ENCODE data around the gene CD38.
"Not testable (repeated sequence)": the region's sequence is repeated elsewhere in the genome, so short reads cannot be mapped to it uniquely, and the experiment has no call there.

Gene CD38

DNA sequence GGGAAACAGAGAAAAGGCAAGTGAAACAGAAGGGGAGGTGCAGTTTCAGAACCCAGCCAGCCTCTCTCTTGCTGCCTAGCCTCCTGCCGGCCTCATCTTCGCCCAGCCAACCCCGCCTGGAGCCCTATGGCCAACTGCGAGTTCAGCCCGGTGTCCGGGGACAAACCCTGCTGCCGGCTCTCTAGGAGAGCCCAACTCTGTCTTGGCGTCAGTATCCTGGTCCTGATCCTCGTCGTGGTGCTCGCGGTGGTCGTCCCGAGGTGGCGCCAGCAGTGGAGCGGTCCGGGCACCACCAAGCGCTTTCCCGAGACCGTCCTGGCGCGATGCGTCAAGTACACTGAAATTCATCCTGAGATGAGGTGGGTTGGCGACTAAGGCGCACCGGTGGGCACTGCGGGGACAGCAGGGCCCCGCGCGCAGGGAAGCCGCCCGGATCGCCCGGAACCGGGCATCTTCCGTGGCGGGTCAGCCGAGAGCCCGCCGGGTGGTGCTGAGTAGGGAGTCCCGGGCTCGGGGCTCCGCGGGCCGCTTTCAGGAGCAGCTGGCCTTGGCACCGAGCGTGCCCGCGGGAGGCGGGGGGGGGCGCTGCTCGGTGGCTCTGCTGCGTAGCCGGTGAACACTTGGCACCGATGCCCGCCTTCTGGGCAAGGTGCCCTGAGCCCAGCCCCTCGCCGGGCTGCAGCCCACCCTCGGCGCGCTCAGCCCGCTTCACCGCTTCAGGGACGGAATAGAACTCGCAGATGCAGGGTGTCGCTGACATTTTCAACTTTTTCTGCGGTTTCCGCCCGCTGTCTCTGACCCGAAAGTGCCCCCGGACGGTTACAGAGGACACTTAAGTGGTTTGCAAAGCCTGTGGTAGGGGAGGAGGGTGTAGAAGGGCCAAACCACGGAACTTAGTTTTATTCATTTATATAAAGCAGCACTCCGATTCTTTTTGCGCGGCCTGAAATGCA lies at the start of gene CD38:
TSS of gene CD38 (plus strand) at position 40 of the 953 bp plus-strand sequence. CDS start at position 127, 87 bp downstream.
- TF ChIP-seq, protein P1, sequence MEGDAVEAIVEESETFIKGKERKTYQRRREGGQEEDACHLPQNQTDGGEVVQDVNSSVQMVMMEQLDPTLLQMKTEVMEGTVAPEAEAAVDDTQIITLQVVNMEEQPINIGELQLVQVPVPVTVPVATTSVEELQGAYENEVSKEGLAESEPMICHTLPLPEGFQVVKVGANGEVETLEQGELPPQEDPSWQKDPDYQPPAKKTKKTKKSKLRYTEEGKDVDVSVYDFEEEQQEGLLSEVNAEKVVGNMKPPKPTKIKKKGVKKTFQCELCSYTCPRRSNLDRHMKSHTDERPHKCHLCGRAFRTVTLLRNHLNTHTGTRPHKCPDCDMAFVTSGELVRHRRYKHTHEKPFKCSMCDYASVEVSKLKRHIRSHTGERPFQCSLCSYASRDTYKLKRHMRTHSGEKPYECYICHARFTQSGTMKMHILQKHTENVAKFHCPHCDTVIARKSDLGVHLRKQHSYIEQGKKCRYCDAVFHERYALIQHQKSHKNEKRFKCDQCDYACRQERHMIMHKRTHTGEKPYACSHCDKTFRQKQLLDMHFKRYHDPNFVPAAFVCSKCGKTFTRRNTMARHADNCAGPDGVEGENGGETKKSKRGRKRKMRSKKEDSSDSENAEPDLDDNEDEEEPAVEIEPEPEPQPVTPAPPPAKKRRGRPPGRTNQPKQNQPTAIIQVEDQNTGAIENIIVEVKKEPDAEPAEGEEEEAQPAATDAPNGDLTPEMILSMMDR (IDR thresholded peaks at IDR 0.05; ENCODE audit: low read length, missing control alignments): no peak

DNA sequence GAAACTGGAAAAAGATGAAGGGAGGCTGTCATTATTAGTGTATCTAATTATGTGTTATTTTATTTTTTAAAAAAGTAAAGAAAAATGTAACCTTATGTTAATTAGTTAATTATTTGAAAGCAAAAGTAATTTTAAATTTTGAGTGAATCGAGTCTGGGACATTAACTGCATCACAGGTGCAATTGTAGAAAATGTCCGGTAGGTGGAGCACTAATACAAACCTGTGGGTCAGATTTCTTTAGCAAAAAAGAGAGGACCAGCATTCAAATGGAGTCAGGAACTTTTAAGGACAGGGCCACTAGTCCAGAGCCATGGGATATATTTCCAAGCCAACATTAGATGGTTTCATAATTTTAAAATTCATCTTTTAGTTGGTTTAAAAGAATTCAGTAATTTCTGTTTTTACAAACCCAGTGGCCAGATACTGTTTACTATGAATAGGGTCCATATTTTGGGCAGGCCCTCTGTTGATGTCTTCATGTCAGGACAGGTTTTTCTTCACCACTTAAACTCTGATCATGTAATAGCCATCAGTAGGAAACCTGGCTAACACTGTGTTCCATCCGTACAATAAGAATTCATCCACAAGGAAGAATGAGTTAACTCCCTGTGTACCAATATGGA lies 48.1 kb upstream of the CD38 start:
- TF ChIP-seq, protein P1 (IDR thresholded peaks at IDR 0.05; ENCODE audit: low read length, missing control alignments): peak; percentile 84
- H3K4me3 ChIP-seq (replicated peaks; ENCODE audit: low read depth, low read length): no peak overlapping the region
- DNase-seq (ENCODE audit: low read depth): peak; percentile 63

More for the DNA sequence above, at the start of gene CD38:
- peak within 1 kb of the TSS; percentile 52 for H3K4me3 ChIP-seq (replicated peaks; ENCODE audit: low read depth, low read length)
- DNase-seq (ENCODE audit: low read depth): no peak

DNA sequence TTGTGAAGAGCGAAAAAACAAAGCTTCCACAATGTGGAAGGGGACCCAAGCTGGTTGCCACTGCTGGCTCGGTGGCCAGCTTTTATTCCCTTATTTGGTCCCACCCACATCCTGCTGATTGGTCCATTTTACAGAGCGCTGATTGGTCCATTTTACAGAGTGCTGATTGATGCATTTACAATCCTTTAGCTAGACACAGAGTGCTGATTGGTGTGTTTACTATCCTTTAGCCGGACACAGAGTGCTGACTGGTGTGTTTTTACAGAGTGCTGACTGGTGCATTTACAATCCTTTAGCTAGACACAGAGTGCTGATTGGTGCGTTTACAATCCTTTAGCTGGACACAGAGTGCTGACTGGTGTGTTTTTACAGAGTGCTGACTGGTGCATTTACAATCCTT lies 45.1 kb upstream of the CD38 start:
- DNase-seq (ENCODE audit: low read depth); H3K4me3 ChIP-seq (replicated peaks; ENCODE audit: low read depth, low read length): not testable (repeated sequence)

DNA sequence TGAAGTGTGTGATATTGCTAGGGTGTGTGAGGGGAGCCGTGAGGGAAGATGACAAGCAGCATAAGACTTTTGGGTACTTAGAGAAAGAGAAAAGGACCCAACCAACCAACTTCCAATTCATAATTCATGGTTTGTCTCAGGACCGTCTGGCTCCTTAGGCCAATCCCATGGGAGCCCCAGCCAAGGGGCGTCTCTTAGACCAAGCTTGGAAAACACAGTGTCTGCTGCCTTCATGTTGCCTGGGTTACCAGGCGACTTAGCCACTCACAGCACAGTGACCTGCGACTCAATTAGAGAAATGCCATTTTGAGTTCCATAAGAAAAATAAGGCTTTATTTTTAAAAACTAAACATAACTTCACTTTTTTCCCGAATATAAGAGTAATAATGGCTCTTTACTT lies 42.6 kb upstream of the CD38 start:
- H3K4me3 ChIP-seq (replicated peaks; ENCODE audit: low read depth, low read length): no peak overlapping the region
- no peak for DNase-seq (ENCODE audit: low read depth)
- TF ChIP-seq, protein P1 (IDR thresholded peaks at IDR 0.05; ENCODE audit: low read length, missing control alignments): no peak

DNA sequence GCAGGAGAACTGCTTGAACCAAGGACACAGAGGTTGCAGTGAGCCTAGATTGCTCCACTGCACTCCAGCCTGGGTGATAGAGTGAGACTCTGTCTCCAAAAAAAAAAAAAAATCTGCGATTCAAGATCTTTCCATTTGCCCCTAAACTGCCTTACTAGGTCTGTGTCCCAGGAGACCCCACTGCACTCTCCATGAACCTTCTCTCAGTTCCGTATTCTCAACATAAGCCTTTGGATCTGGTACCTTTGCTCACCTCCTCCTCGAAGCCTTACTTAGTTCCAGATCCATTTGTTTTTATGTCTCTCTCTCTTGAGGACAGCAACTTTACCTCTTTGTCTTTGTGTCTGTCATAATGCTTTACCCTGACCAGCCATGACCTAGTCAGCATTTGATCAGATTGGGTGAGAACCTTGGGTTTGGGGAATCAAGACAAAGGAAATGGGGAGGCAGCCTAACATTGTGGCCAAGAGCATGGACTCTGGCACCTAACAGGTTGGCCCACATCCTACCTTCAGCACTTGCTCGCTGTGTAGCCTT lies 41.5 kb upstream of the CD38 start:
- no peak for DNase-seq (ENCODE audit: low read depth)
- H3K4me3 ChIP-seq (replicated peaks; ENCODE audit: low read depth, low read length): no peak overlapping the region
- TF ChIP-seq, protein P1 (IDR thresholded peaks at IDR 0.05; ENCODE audit: low read length, missing control alignments): no peak

DNA sequence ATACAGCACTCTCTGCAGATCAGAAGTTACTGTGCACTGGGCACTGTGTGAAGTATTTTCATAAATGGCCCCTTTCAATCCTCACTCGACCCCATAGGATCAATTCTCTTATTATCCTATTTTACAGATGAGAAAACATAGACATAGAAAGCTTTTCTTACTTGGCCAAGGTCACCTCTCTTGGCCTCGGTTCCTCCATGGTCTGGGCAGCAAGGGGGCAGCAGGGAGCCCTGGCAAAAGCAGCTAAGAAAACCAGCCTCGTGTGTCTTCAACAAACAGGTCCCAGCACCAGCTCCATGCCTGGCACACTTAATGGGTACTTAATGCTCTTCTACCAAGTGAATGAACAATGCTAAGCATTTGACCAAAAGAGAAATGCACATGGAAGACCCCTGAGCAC lies 40.9 kb upstream of the CD38 start:
- no peak for DNase-seq (ENCODE audit: low read depth)
- H3K4me3 ChIP-seq (replicated peaks; ENCODE audit: low read depth, low read length): no peak overlapping the region
- TF ChIP-seq, protein P1 (IDR thresholded peaks at IDR 0.05; ENCODE audit: low read length, missing control alignments): no peak

DNA sequence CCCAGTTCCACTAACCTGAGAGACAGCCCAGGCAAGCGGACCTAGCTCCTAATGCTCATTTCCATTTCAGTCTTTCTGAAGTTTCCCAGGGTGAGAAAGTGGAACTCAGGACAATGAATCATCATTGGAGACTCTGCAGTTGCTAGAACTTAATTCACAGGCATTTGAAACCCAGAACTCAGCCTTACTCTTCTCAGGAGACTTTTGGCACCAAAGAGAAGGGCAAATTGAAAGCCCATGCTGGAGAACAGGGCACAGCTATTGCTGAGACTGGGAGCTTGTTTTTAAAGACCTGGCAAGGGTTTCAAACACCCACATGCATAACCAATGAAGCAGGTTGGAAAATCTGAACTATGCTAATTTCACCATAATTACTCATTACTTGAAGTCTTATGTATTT lies 39.3 kb upstream of the CD38 start:
- TF ChIP-seq, protein P1 (IDR thresholded peaks at IDR 0.05; ENCODE audit: low read length, missing control alignments): no peak
- DNase-seq (ENCODE audit: low read depth): no peak
- H3K4me3 ChIP-seq (replicated peaks; ENCODE audit: low read depth, low read length): no peak overlapping the region
